BLaER1 treated with 17β-estradiol and CSF1 and Interleukin-3, amounts not matched to agents 10 nM and 100 nM (cell line): ENCODE data around the gene DVL2.
A peak's percentile ranks its signal among the peaks of the same experiment; 100 is the strongest.
"Not testable (repeated sequence)": the region's sequence is repeated elsewhere in the genome, so short reads cannot be mapped to it uniquely, and the experiment has no call there.

Experiments
- H3K27ac ChIP-seq, 11 experiments: shearing (Covaris generic); formaldehyde crosslinking; 2 replicates each; pipeline ENCODE4 v1.8.1; 2022
- H3K27me3 ChIP-seq, 11 experiments: shearing (Covaris generic); formaldehyde crosslinking; 2 replicates each; pipeline ENCODE4 v1.8.1; 2022
- H3K36me3 ChIP-seq, 11 experiments: shearing (Covaris generic); formaldehyde crosslinking; 2 replicates each; pipeline ENCODE4 v1.8.1; 2022
- H3K4me1 ChIP-seq, 10 experiments: shearing (Covaris generic); formaldehyde crosslinking; 2 replicates each; pipeline ENCODE4 v1.8.1; 2022
- H3K4me2 ChIP-seq, 11 experiments: shearing (Covaris generic); formaldehyde crosslinking; 2 replicates each; pipeline ENCODE4 v1.8.1; 2022
- H3K4me3 ChIP-seq, 10 experiments: shearing (Covaris generic); formaldehyde crosslinking; 2 replicates each; pipeline ENCODE4 v1.8.1; 2022
- H3K9ac ChIP-seq, 11 experiments: shearing (Covaris generic); formaldehyde crosslinking; 2 replicates each; pipeline ENCODE4 v1.8.1; 2022
- H3K9me3 ChIP-seq, 11 experiments: shearing (Covaris generic); formaldehyde crosslinking; replicated peaks in 1 of 11; 2 replicates each; pipeline ENCODE4 v1.8.1; 2022
- H4K20me1 ChIP-seq, 11 experiments: shearing (Covaris generic); formaldehyde crosslinking; 2 replicates each; pipeline ENCODE4 v1.8.1; 2022
- Cebpa-rat ChIP-seq, 11 experiments: shearing (Covaris generic); IDR thresholded peaks; 2 replicates each; pipeline ENCODE4 v1.8.1; 2022

The DVL2 gene

DNA sequence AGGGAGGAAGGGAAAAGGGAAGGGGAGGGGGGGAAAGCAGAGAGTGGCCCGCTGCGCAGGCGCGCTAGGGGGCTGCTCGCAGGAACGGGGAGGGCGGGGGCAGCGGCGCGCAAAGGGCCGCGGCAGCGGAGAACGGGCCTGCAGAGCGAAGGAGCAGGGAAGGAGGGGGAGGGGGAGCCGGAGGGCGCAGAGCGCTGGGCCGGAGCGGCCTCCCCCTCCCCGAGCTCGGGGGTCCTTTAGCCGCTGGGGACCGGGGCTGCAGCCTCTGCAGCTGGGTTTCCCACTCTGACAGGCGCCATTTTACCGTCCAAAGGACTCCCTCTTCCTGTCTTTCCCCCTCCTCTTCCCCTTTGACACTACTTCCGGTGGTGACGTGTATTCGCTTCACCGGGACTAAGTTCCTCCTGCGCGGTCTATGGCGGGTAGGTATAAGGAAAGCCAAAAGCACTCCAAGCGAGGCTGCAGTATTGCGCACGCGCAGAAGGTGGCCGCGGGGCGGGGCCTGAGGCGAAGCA is 17.4 kb upstream of the DVL2 start, which contains the start of gene CTDNEP1:
Gene CTDNEP1 (minus strand): TSS at position 74 of the 515 bp plus-strand sequence. CDS start 438 bp downstream, outside the sequence.
- Histone ChIP-seq H3K9me3 (no peaks in the 10 kb centered on the region), H4K20me1 (peaks cover 0 to 55% (median 28%) of the 10 kb centered on the region in 11 experiments; a peak in 17 of 22 replicates), H3K36me3 (peaks cover 34 to 58% (median 43%) of the 10 kb centered on the region in 11 experiments), H3K4me3 (peak within 1 kb of the TSS; percentile 88 to 98 (median 96)), H3K4me1 (peaks cover 25 to 44% (median 34%) of the 10 kb centered on the region in 10 experiments), H3K27me3 (no peaks in the 10 kb centered on the region), H3K9ac (peak within 1 kb of the TSS; percentile 86 to 98 (median 96)), H3K4me2 (peak within 1 kb of the TSS; percentile 90 to 99 (median 97)), H3K27ac (peak within 1 kb of the TSS; percentile 90 to 99 (median 97))
- no peak for TF ChIP-seq Cebpa-rat (IDR thresholded peaks at IDR 0.05)

GRCh38 chr17:7250695-7251627 is 16.6 kb upstream of the DVL2 start:
- peaks cover 0 to 55% (median 35%) of the 10 kb centered on the region in 11 experiments; a peak in 17 of 22 replicates for H4K20me1 ChIP-seq
- peaks cover 25 to 44% (median 34%) of the 10 kb centered on the region in 10 experiments for H3K4me1 ChIP-seq
- peak overlapping the region; percentile 88 to 99 (median 96) for H3K4me2 ChIP-seq
- peak overlapping the region; percentile 88 to 98 (median 96) for H3K4me3 ChIP-seq
- peak overlapping the region; percentile 86 to 98 (median 96) for H3K9ac ChIP-seq
- H3K9me3 ChIP-seq, result no peaks in the 10 kb centered on the region
- peaks cover 34 to 58% (median 43%) of the 10 kb centered on the region in 11 experiments for H3K36me3 ChIP-seq
- peak overlapping the region; percentile 90 to 99 (median 97) for H3K27ac ChIP-seq
- H3K27me3 ChIP-seq, result no peaks in the 10 kb centered on the region
- TF ChIP-seq Cebpa-rat (IDR thresholded peaks at IDR 0.05), result no peak

DNA sequence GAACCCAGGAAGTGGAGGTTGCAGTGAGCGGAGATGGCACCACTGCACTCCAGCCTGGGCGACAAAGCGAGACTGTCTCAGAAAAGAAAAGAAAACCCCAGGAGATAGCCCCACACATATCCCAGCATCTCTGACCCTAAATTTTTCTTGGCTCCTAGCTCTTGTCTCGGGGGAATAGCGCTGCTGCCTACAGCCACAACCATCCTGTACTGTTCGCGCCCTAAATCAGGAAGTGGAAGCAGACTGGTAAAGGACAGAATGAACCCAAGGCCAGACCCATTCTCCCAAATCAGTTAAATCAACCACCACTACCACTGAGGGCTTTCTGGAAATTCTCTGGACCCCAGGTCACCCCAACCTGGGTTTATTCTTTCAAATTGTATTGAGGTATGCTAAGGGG is 15.5 kb upstream of the DVL2 start:
- Histone ChIP-seq H3K27me3 (no peaks in the 10 kb centered on the region), H3K9me3 (no peaks in the 10 kb centered on the region), H3K27ac (peak overlapping the region; percentile 90 to 99 (median 97); a peak in 21 of 22 replicates), H3K4me2 (peak overlapping the region; percentile 88 to 99 (median 96)), H3K4me1 (peaks cover 25 to 44% (median 34%) of the 10 kb centered on the region in 10 experiments), H3K4me3 (peak overlapping the region; percentile 88 to 98 (median 96)), H3K36me3 (peaks cover 34 to 58% (median 43%) of the 10 kb centered on the region in 11 experiments), H3K9ac (peak overlapping the region; percentile 86 to 98 (median 96)), H4K20me1 (peaks cover 0 to 54% (median 35%) of the 10 kb centered on the region in 11 experiments; a peak in 17 of 22 replicates)
- no peak for TF ChIP-seq Cebpa-rat (IDR thresholded peaks at IDR 0.05)

GRCh38 chr17:7249214-7249613 is 14.9 kb upstream of the DVL2 start:
- Histone ChIP-seq H3K4me1 (peaks cover 25 to 40% (median 32%) of the 10 kb centered on the region in 10 experiments), H3K27me3 (no peaks in the 10 kb centered on the region), H3K27ac (peak overlapping the region in 10 of 11 experiments; percentile 90 to 99 (median 96); a peak in 19 of 22 replicates), H3K4me2 (peak overlapping the region; percentile 88 to 99 (median 96)), H3K4me3 (peak overlapping the region; percentile 88 to 98 (median 96)), H3K36me3 (peaks cover 34 to 58% (median 43%) of the 10 kb centered on the region in 11 experiments), H4K20me1 (peaks cover 0 to 60% (median 35%) of the 10 kb centered on the region in 11 experiments; a peak in 17 of 22 replicates), H3K9me3 (no peaks in the 10 kb centered on the region), H3K9ac (peak overlapping the region; percentile 86 to 98 (median 96))
- no peak for TF ChIP-seq Cebpa-rat (IDR thresholded peaks at IDR 0.05)

DNA sequence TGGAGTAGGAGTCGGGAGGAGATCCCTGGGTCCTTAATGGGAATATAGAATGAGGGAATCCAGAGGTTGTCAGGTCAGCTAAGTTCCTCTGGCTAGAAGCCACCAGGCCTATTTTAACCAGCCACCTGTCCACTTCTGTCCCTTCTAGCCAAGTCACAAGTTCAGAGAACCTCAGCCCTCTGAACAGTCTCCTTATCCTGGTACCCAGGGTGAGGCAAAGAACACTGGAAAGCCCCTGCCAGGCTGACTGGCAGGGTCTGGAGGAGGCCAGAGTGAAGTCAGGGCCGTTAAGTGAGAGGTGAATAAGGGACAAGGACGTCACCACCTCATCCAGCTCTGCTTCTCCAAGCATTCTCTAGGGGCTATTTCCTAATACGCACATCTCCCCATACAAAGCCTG is 14.5 kb upstream of the DVL2 start:
- no peak for TF ChIP-seq Cebpa-rat (IDR thresholded peaks at IDR 0.05)
- H3K4me1 ChIP-seq, result peaks cover 26 to 40% (median 31%) of the 10 kb centered on the region in 10 experiments
- H3K27me3 ChIP-seq, result no peaks in the 10 kb centered on the region
- peak overlapping the region in 8 of 10 experiments; percentile 88 to 98 (median 96); a peak in 14 of 20 replicates for H3K4me3 ChIP-seq
- H3K36me3 ChIP-seq, result peaks cover 39 to 58% (median 43%) of the 10 kb centered on the region in 11 experiments
- H3K27ac ChIP-seq, result peak overlapping the region in 8 of 11 experiments; percentile 90 to 99 (median 98); a peak in 13 of 22 replicates
- no peaks in the 10 kb centered on the region for H3K9me3 ChIP-seq
- H3K4me2 ChIP-seq, result peak overlapping the region; percentile 88 to 99 (median 96)
- H3K9ac ChIP-seq, result peak overlapping the region; percentile 86 to 98 (median 96)
- peaks cover 0 to 61% (median 35%) of the 10 kb centered on the region in 11 experiments; a peak in 17 of 22 replicates for H4K20me1 ChIP-seq

GRCh38 chr17:7246779-7247178 is 12.5 kb upstream of the DVL2 start:
- Histone ChIP-seq H3K4me1 (peaks cover 20 to 38% (median 26%) of the 10 kb centered on the region in 10 experiments), H3K27me3 (no peaks in the 10 kb centered on the region), H3K36me3 (peaks cover 36 to 59% (median 49%) of the 10 kb centered on the region in 11 experiments), H3K9me3 (no peaks in the 10 kb centered on the region), H3K9ac (peak overlapping the region in 9 of 11 experiments; percentile 5 to 46 (median 18); a peak in 9 of 22 replicates), H3K4me2 (no peak overlapping the region), H3K4me3 (no peak overlapping the region), H4K20me1 (peaks cover 0 to 61% (median 35%) of the 10 kb centered on the region in 11 experiments; a peak in 17 of 22 replicates), H3K27ac (no peak overlapping the region)
- TF ChIP-seq Cebpa-rat (IDR thresholded peaks at IDR 0.05), result no peak

DNA sequence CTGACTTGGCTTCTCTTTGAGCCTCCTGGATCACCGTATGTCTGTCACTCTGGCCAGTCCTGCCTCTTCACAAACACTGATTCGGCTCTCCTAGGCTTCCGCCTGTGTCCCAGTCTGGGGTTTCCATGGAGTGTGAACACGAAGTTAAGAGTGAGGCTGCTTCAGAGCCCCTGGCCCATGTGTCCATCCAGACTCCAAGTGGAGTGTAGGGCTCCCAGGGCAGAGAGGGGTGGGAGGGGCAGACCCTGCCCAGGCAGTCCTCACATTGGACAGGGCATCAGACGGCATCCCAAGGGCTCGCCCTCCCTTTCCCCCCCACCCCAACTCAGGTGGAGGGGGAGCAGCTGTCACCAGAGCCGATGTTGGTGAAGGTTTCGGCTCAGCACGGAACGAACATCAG is 9.5 kb upstream of the DVL2 start:
- Histone ChIP-seq H3K36me3 (peaks cover 45 to 66% (median 53%) of the 10 kb centered on the region in 11 experiments), H3K4me1 (peaks cover 24 to 42% (median 30%) of the 10 kb centered on the region in 10 experiments), H3K9ac (peak overlapping the region in 9 of 11 experiments; percentile 33 to 100 (median 96); a peak in 11 of 22 replicates)

DNA sequence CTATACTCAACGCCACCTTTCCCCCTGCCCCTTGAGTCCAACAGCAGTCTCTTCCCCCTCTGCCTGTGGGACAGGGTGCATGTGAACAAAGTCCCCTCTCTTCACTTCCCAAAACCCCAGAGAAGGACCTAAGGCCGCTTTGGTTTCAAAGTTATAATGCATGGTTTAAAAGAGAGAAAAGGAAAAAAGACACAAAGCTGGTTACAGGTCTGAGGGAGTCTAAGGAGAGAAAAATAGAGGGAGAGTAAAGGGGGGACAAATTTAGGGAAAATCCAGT is 9.1 kb upstream of the DVL2 start:
- TF ChIP-seq Cebpa-rat (IDR thresholded peaks at IDR 0.05), result no peak
- H3K36me3 ChIP-seq, result peaks cover 42 to 64% (median 52%) of the 10 kb centered on the region in 11 experiments
- peak overlapping the region; percentile 86 to 99 (median 90); a peak in 19 of 20 replicates for H3K4me3 ChIP-seq

More for the DNA sequence above, 9.5 kb upstream of the DVL2 start:
- peak overlapping the region in 3 of 11 experiments; percentile 96 to 100 (median 99); a peak in 4 of 22 replicates for H3K27ac ChIP-seq
- H3K4me2 ChIP-seq, result peak overlapping the region in 4 of 11 experiments; percentile 88 to 99 (median 98); a peak in 6 of 22 replicates
- H3K9me3 ChIP-seq, H3K27me3 ChIP-seq: not testable (repeated sequence)
- peaks cover 9 to 40% (median 26%) of the 10 kb centered on the region in 11 experiments; a peak in 18 of 22 replicates for H4K20me1 ChIP-seq
- H3K4me3 ChIP-seq, result peak overlapping the region in 2 of 10 experiments; percentile 97 to 99; a peak in 3 of 20 replicates

More for the DNA sequence above, 9.1 kb upstream of the DVL2 start:
- Histone ChIP-seq H3K27me3 (no peaks in the 10 kb centered on the region), H3K9ac (peak overlapping the region; percentile 91 to 100 (median 96)), H3K9me3 (no peaks in the 10 kb centered on the region), H3K4me2 (peak overlapping the region; percentile 87 to 100 (median 97)), H3K4me1 (peaks cover 20 to 38% (median 26%) of the 10 kb centered on the region in 10 experiments), H4K20me1 (peaks cover 5 to 35% (median 22%) of the 10 kb centered on the region in 11 experiments; a peak in 17 of 22 replicates), H3K27ac (peak overlapping the region; percentile 85 to 100 (median 96); a peak in 21 of 22 replicates)
